Right lobe of liver (tissue), 4 donors: Measurements from ENCODE around the gene MXRA7.

Experiments used
- CTCF ChIP-seq, 4 donors: fragments of 200-600 bp in 3 of 4; fragments of 450-650 bp in 1 of 4; IDR thresholded peaks; one replicate each; pipeline versions ENCODE4 v1.5.1 to v1.8.0; 2016 to 2022; ENCODE audit warnings: antibody characterized with exemption in 4 of 4, mild to moderate bottlenecking in 2 of 4
- POLR2A ChIP-seq: fragments of 450-650 bp; IDR thresholded peaks from one replicate; pipeline ENCODE4 v1.6.1; 2017; ENCODE audit warnings: antibody characterized with exemption, mild to moderate bottlenecking
- donor health status: DM: no; HTN: no; CAD: no.
- donor health status: DM: no; HTN: no; CAD: no.
- donor health status: DM: no; HTN: yes; CAD: no.

- TF ChIP-seq POLR2A (no peak), CTCF (IDR thresholded peaks at IDR 0.05) (no peak)
Observed at GRCh38 chr17:76688165-76688622, 22.6 kb downstream of the MXRA7 start.
